ENCODE measurements around the gene ZNF2. TPM values are rescaled to one million over a fixed set of nuclear protein-coding genes. Genes with fewer than 3 reads are reported as not detected.

Gene ZNF2
- total and polyA plus RNA-seq, 2 of the 13 experiments (the other 11 are each of a cell fraction or from before 2014, with no cell fraction given) = 4.3 to 6.1 TPM

GRCh38 chr2:95165371-95166064 is at the start of gene ZNF2 (continued):
- TF ChIP-seq ZFP41 (CRISPR knock-in tag; IDR thresholded peaks at IDR 0.05; ENCODE audit: borderline replicate concordance) (no peak), ZNF20 (CRISPR knock-in tag; IDR thresholded peaks at IDR 0.05) (no peak), ZNF616 (CRISPR knock-in tag; IDR thresholded peaks at IDR 0.05; ENCODE audit: low read depth) (peak; percentile 73; the same call in 1 of the 2 replicates), ETV6 (CRISPR knock-in tag; conservative IDR thresholded peaks at IDR 0.05) (peak; percentile 94), ZNF709 (CRISPR knock-in tag; IDR thresholded peaks at IDR 0.05) (peak; percentile 90), HNF4G (IDR thresholded peaks at IDR 0.05; ENCODE audit: borderline replicate concordance, low read depth, low read length) (no peak), HNF4G (CRISPR knock-in tag; IDR thresholded peaks at IDR 0.05; ENCODE audit: borderline replicate concordance, low read depth) (peak; percentile 23; the same call in 1 of the 2 replicates), CHD2 (IDR thresholded peaks at IDR 0.05; ENCODE audit: low read depth, low read length) (peak; percentile 56; the same call in 1 of the 2 replicates), MBNL3 (CRISPR knock-in tag; conservative IDR thresholded peaks at IDR 0.05) (no peak), TCF12 (IDR thresholded peaks at IDR 0.05) (no peak), TCF12 (CRISPR knock-in tag; IDR thresholded peaks at IDR 0.05) (no peak), HIVEP1 (CRISPR knock-in tag; IDR thresholded peaks at IDR 0.05) (no peak), ZNF17 (CRISPR knock-in tag; IDR thresholded peaks at IDR 0.05) (no peak), ZNF44 (CRISPR knock-in tag; IDR thresholded peaks at IDR 0.05) (peak; percentile 96; the same call in 1 of the 2 replicates), ZNF275 (CRISPR knock-in tag; IDR thresholded peaks at IDR 0.05; ENCODE audit: borderline replicate concordance) (peak; percentile 17; the same call in 1 of the 2 replicates), HMGXB3 (CRISPR knock-in tag; IDR thresholded peaks at IDR 0.05; ENCODE audit: borderline replicate concordance) (peak; percentile 82; the same call in 1 of the 2 replicates), SNAPC5 (CRISPR knock-in tag; IDR thresholded peaks at IDR 0.05; ENCODE audit: borderline replicate concordance) (0 out of 2 replicates have a peak, but pooled peaks have one; percentile 9), ZNF761 (CRISPR knock-in tag; conservative IDR thresholded peaks at IDR 0.05) (peak; percentile 47; the same call in 1 of the 2 replicates), ZNF775 (CRISPR knock-in tag; IDR thresholded peaks at IDR 0.05; ENCODE audit: borderline replicate concordance) (no peak), ZNF34 (CRISPR knock-in tag; IDR thresholded peaks at IDR 0.05; ENCODE audit: borderline replicate concordance) (no peak), STAT6 (CRISPR knock-in tag; IDR thresholded peaks at IDR 0.05; ENCODE audit: borderline replicate concordance) (peak; percentile 89; the same call in 1 of the 2 replicates)

Data from HepG2 (cell line).